ENCODE data around the gene RPS6KA2. TPM values are rescaled to one million over a fixed set of nuclear protein-coding genes. Genes with fewer than 3 reads are reported as not detected.
A peak's percentile ranks its signal among the peaks of the same experiment; 100 is the strongest.

RPS6KA2 gene
- total RNA-seq, 1 donor from 2014 or later, result 36.1 TPM

DNA sequence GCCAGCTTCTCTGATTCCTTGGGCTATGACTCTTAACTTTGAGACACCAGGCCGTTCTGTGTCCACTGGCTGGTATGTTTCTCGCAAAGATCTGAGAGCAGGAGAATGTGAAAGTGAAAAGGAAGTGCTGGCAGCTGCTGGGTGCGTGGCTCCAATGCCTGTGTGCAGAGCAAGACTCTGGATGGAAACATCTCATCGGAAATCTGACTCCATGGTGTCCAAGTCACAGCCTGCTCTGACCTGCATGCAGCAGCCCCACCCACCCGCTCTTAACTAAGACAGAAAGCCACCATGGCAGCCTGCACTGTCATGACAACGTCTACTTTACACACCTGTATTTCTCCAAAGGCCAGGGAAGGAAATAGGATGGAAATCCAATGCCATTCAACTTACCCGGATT is 178.0 kb downstream of the RPS6KA2 start:
- DNase-seq (ENCODE audit: low spot score), result no peak

DNA sequence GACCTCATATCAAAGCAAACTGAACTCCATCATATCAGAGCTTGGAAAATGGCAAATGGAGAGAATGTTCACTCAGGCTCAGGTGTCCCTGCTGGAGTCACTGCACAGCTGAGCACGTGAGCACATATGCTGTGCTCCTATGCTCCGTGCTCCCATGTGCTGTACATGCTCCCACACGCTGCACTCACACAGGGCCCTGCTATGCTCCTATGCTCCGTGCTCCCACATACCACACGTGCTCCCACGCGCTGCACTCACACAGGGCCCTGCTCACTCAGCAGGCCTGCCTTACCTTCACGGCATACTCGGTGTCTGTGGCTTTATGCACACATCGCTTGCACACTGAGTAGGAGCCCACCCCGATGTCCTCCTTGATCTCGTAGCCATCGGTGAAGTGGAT is 178.6 kb downstream of the RPS6KA2 start:
- DNase-seq (ENCODE audit: low spot score), result no peak

DNA sequence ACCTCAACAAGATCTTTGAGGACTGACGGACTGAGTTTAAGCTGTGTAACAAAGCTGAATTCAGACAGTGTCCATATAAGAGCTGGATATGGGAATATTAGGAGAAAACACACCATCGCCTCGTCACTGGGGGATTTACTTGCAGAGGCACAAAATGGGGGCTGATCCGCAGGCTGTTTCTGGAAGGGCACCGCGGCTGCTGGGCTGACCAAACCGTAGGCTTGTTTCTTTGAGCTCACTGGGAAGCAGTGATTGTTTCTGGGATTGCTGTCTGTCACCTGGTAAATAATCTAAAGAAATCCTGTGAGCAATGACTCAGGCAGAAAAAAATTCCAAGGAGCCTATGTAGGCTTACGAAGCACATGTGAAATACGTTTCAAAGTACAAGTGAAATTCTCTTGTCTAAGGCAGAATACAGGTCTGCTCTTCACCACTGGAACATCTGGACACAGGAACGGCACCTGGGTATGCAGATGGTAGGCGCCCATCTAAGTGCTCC is 180.4 kb downstream of the RPS6KA2 start:
- DNase-seq (ENCODE audit: low spot score), result no peak

DNA sequence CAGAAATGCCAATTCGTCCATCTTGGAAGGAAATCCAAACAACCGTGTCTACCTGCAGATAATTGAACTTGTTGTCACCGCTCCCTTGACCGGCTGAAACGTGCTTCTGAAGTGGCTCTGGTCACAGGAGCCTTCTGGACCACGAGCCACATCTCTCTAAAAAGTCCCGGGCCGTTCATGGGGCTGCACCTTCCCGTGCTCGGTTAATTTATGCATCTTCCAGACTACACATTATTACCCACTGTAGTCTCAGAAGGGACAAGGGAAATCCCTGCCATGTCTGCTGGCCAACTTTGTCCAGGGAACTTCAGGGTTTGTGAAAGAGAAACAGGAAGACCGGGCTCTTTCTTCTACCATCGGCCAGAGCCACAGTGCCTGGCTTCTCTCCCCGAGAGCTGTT is 180.9 kb downstream of the RPS6KA2 start:
- DNase-seq (ENCODE audit: low spot score), result no peak

DNA sequence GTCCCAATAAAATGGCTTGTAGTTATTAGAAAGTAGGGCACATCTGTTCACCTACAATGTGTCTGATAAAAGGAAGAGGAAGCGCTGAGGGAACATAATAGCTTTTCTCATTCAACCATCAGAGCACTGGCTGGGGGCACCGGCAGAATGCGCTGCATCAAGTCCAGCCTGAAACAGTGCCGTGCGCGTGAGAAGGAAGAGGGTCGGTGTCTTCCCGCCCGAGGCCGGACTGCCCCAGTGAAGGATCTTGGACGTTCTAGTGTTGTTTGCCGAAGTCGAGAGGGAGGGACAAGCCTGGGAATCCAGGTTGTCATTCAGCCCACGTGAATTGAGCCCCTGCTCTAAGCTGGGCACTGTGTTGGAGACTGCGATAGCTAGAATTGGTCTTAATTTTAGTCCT is 182.6 kb downstream of the RPS6KA2 start:
- DNase-seq (ENCODE audit: low spot score), result no peak

DNA sequence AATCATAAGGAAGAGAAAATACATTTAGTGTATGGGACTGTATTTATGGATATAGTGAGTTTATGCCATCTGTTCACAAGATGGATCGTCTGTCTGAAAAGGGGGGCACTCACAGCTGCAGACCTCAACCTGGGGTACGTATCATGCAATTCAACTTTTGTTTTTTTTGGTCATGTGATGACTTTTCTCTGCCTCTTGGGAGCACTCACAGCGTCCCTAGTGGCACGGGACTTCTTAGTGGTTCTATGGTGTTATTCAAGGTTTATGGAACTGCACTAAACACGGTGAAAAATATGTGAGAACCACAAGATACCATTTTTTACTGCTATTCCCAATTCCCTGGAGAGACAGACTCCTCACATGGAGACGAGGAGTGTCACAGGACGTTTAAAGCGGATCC is 183.9 kb downstream of the RPS6KA2 start:
- no peak for DNase-seq (ENCODE audit: low spot score)

DNA sequence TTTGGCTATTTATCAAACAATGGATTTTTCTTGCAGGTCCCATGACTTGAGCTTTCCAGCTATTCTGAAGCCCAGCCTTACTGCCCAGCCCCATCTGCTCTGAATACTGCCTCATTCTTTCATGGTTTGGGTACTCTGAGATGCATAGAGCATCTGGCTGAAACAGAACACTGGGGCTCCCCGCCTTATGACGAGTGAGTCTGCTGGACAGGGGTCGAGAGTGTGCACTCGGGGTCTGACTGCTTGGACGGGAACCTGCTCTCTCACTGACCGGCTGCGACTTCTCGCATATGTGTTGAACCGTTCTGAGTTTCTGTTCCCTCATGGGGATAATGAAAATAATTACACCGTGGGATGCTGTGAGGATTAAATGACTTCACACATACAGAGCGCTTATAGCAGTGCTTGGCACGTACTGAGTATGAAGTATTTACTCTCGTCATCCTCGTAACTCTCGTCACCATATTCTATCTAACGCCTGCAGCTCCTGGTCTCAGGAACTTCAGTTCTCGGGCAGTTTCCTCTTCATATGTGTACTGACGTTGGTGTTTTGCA is 184.8 kb downstream of the RPS6KA2 start:
- DNase-seq (ENCODE audit: low spot score), result no peak

DNA sequence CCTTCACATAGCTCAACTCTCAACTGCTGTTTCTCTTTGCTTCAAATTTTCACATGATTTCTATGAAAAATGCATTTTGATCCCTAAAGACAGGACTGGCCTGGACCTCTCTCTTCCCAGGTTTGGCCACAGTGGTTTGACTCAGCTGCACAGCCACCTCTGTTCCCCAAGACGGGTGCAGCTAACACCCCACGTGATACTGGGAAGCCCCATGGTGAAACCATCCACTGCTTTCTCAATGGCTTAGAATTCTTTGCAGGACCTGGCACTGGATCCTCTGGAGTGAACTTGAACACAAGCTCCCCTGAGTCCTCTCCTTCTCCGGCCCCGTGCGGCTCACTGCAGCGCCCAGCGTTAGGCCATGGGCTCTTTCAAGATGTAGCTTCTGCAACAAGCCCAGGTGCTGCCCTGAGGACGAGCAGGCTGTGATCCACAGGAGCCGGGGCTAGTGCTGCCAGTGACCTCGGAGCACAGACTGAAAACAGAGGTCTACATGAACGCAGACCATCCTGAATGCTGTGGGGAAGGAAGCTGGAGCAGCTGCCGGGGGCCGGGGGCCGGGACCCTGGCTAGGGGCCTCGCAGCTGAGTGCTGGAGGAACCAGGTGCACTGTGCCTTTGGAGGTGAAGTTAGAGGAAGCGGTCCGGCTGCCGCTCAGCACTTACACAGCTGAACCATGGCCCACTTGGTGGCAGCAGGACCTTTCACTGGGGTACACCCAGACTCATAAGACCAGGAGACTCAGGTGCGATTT is 185.5 kb downstream of the RPS6KA2 start:
- DNase-seq (ENCODE audit: low spot score), result no peak

DNA sequence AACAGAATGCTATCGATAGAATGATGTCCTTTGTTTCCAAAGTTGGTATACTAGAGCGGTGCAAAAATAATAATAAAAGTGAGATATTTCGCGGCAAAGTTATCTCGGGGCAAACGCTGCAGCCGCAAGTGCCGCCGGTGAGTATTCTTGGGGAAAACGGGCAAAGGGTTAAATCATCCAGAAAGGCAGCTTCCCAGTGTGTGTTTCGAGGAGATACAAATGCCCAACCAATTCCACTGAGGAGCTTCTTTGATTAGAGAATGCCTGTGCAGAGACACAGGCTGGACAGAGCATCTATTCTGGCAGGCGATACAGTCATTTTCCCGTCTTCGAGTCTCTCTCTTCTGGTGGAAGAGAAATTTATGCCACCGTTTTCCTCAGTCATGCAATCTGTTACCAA is 186.3 kb downstream of the RPS6KA2 start:
- no peak for DNase-seq (ENCODE audit: low spot score)

DNA sequence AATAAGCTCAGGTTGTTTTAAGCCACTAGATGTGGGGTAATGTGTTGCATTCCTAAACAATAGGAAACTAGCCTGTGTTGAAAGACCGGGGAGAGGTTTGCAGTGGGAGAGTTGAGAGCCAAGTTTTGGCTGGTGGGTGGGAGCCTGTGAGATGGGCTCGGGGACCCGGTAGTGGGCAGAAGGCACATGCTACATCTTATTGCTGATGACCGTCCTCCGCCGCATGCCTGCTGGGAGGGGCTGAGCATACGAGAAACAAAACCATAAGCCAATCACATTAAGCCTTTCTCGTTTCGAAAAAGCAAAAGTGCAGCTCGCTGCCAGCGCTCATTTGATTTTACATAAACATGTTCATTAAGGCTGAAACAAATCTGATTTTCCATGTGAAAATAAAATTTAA is 186.9 kb downstream of the RPS6KA2 start:
- DNase-seq (ENCODE audit: low spot score), result no peak

DNA sequence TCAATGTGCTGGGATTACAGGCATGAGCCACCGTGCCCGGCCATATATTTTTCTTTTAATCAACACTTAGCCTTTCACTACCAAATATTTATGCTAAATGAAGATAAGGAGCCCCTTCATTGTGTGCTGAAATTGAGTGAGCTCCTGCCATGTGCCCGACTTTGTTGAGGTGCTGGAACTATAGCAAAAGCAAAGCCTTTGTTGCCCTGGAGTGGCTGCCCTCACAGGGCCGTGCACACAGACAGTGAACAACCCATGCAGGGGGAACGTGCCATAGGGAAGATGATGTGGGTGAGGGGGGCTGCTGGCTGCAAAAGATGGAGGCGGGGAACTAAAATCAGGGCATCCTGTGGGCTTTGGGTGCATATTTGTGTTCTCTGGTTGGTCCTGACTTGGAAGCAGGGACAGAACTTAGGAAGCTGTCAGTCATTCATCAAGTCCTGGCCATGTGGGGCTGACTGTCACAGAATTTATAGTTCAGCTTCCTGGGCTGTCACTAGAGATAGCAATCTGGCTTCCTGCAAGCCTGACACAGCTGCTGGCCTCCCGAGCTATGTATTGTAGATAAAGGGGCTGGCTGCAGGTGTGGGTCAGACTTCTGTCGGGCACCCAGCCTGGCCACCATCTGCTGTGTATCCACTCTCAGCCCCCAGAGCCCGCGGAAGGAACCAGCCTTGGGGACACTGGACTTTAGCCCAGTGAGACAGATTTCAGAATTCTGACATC is 187.5 kb downstream of the RPS6KA2 start:
- no peak for DNase-seq (ENCODE audit: low spot score)

DNA sequence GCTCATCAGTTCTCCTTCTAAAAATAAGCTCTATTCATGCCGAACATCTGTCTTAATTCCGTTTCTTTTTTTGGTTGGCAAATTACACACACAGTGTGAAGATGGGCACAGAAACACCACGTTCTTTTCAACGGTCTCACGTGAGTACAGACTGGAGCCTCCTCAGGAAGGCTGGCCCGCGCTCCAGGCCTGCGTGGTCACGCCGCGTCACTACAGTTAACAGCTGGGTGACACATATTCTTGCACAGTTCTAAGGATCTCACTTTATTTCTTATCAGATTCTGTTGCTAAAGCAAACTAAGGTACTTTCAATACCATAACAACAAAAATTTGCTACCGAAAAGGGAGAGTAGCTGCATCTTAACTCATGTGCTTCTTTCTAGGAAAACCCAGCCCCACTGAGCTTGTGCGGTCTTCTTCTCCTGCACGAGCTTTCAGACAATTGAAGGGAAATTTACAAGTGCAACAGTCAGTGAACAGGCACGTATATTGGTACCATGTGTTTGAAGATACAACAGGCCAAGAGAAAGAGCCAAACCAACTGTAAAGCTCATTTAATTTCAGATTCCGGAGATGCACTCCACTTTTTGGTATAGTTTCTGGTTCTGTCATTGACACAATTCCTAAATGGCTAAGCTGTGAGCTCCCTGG is 188.7 kb downstream of the RPS6KA2 start:
- no peak for DNase-seq (ENCODE audit: low spot score)

DNA sequence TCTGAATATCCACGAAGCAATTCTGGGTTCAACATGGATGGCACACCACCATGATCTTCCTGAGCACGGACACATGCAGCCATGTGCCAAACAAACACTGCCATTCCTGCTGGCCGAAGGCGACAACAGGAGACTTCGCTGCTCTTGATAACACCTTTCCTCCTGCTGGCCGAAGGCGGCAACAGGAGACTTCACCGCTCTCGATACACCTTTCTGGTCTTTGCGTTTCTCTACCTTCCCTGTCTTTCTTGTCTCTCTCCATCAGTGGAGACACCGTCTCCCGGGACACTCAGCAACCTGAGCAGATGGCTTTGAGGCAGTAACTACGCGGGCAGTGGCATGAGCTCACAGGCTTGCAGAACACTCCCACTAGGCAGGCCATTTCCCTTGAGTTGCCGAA is 189.4 kb downstream of the RPS6KA2 start:
- DNase-seq (ENCODE audit: low spot score), result no peak

DNA sequence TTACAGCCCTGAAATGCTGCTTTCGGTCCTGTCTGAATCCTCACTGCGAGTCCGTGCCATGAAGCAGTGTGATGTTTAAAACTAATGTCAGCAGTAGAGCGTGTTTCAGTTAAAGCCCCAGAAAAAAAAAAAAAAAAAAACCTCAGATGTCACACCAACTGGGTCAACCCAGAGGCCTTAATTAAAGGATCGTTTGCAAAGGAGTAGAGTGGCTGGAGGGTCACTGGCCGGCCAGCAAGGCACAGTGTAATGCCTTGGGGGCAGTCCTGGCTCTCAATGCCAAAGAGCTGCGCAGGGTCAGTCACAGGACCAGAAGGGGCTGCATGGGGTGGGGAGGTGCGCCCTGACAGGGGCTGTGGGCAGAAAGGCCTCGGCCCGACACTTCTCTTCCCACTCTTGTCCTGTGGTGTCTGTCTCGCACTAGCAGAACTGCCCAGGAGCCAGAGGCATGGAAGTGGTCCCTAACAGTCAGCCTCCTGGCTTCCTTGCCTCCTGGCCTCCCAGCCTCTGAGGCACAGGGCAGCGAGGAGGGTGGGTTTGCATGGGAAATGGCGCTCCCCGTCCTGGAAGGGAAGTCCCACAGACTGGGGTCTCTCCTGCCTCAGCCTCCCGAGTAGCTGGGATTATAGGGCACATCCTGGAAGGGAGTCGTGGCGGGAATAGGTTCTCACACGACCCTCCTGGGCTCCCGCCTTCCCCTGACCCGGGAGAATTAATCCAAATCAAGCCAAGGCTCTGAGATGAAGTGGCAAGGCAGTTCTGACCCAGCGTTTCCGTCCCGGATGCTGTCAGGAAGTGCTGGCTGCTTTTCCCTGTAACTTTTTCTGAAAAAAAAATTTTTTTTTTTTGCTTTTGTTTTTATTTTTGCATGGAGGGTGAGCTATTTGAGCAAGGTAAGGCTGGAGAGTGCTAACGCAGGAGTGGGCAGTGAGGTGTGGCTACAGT is 190.6 kb downstream of the RPS6KA2 start:
- no peak for DNase-seq (ENCODE audit: low spot score)

DNA sequence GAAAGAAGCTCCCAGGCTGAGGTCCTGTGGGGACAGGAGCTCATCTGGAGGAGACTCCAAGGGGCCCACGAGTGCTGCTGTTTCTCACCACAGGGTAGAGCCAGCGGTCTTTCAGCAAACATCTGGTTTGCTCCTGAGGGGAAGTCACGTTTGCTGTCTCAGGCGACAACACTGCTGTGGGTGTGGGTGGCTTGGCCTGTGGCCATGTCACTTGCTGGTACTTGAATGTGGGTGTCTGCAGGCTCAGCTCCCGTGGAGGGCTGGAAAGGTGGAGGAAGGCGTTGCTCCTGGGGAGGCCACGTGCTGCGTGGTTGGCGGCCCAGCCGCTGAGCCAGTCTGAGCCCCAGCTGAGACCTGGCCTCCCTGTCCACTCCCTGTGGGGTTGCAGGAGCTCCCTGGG is 191.5 kb downstream of the RPS6KA2 start:
- peak; percentile 34 for DNase-seq (ENCODE audit: low spot score)

DNA sequence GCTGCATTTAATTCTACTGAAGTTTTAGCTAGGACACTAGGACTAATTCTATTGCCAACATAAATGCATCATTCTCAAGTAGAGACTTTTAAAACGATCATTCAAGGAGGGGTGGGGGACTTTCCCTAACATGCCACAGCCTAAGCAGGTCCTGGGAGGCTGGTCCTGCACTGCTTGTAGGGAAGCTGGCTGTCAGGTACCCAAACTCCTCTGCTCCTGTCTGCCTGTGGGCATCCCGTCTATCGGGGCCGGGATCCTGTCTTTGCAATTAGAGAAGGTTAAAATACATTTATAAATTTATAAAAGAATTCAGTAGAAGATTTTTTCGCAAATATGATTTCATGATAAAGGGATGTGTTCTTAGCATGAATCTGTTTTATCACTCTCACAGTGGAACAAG is 192.7 kb downstream of the RPS6KA2 start:
- DNase-seq (ENCODE audit: low spot score), result no peak

DNA sequence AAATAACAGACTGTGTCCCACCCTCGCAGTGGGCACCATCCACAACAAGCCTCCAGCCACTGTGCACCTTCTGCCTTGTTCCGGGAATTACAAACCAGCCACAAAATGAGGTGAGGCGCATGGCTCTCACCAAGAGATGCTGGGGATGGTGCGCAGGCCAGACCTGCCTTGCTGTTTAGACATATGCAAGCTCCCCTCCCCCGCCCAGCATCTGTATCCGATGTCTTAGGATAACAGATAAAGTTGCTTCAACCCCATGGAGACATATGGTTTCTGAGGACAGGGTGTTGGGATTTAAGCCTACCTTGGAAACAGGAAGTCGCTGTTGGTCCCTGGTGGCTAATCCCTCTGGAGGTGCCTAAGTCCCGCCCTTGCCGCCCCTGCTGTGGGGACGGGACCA is 194.0 kb downstream of the RPS6KA2 start:
- no peak for DNase-seq (ENCODE audit: low spot score)

DNA sequence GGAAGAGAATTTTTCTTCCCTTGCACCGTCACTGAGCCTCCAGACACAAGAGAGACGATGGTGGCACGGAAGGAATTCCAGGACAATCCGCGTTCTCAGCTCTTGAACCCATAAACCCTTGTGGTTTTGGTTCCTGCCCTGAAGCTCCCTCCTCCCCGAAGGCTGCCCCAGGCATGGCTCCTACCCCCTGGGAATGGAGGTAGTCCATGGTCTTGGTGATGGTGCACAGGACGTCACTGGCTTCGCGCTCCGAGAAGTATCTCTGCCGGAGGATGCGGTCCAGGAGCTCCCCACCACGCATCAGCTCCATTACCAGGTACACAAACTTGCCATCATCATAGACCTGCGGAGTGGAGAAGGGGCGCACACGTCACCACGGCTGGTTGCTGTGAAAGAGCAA is 196.8 kb downstream of the RPS6KA2 start:
- no peak for DNase-seq (ENCODE audit: low spot score)

DNA sequence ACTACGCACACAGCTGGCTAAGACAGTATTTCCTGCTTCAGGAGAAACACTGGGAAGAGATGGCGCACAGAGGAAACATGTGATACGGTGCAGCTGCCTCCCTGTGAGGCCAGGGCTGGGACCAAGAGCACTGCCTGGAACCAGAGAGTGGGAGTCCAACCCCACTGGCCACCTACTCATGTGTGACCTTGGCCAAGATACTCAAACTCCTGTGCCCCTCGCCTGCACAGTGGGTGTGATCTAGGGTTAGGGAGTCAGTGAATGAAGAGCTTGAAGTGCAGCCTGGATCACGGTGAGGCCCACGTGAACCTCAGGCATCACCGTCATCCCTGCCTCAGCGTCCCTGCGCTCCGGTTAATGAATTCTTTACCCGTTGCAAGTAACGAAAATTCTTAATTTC is 202.6 kb downstream of the RPS6KA2 start:
- DNase-seq (ENCODE audit: low spot score), result no peak

DNA sequence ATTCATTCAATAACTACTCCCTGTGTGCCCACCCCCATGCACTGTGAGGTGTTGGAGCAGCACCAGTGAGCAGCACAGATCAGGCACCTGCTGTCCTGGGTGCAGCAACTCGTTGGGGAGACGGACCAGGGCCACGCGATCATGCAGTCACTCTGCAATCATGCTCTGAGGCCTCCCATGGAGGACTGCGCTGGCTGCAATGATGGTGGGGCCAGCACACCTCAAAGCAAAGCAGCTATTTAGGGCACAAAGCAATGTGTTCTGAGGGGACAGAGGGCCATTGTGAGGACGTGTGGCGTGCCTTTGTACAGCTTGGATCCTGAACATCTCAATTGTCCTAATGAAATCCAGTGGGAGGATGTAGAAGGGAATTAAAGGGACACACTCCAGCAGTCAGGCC is 203.3 kb downstream of the RPS6KA2 start:
- DNase-seq (ENCODE audit: low spot score), result no peak

DNA sequence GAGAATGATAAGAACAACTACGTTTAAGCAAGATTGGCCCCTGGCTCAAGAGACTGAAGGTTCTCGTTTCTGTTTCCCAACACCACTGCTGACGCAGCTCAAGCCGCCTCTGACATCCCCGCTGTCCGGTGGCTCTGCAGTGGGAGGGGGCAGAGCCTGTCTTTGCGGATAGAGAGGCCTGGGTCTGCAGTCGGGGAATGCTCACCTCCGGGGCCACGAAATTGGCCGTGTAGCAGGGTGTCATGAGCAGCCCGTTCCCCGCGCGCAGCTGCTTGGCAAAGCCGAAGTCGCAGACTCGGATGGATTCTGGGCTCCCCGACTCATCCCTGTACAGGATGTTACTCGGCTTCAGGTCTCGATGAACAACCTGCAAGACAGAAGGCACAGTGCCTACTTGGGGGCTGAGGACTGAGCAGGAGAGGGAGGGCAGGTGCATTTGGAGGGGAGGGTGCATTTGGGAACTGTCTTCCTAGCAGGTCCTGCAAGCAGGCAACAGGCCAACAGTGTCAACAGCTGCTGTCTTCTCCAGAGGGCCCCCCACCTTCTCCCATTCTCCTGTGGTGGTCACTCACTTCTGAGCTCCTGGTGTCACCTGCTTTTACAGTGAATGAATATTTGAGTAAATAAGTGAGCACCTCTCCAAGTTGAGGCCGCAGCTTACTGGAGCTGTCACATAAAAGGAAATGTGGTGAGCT is 203.9 kb downstream of the RPS6KA2 start:
- DNase-seq (ENCODE audit: low spot score), result no peak

Data from mucosa of gallbladder (tissue), 1 donor.